Neural cell (in vitro differentiated cells): ENCODE results near the gene TMEM9. TPM values are rescaled to one million over a fixed set of nuclear protein-coding genes. Genes with fewer than 3 reads are reported as not detected.

ENCODE experiments used
- H2AFZ ChIP-seq: fragments of 200-600, 300-800 bp; sonication (generic), shearing (Covaris generic); 2 replicates; pipeline ENCODE4 v1.6.0; 2014; ENCODE audit warnings: low read depth, mild to moderate bottlenecking, antibody characterized with exemption, low read length, moderate library complexity
- H3F3A ChIP-seq: fragments of 200-600 bp; shearing (Covaris generic); 2 replicates; pipeline ENCODE4 v1.6.1; 2016; ENCODE audit warnings: mild to moderate bottlenecking, moderate library complexity, mixed read lengths, antibody characterized with exemption, low read length; ENCODE audit not compliant: insufficient read depth, poor library complexity, severe bottlenecking
- H3K27ac ChIP-seq: fragments of 200-600, 300-800 bp; sonication (generic), shearing (Covaris generic); 2 replicates; pipeline ENCODE4 v1.5.1; 2014; ENCODE audit warnings: mild to moderate bottlenecking, low read length, moderate library complexity
- H3K27me3 ChIP-seq: fragments of 300-800, 200-600 bp; sonication (generic), shearing (Covaris generic); 2 replicates; pipeline ENCODE4 v1.6.0; 2014; ENCODE audit warnings: mild to moderate bottlenecking, low read depth, low read length, moderate library complexity; ENCODE audit not compliant: insufficient read depth
- H3K36me3 ChIP-seq: fragments of 300-800, 200-600 bp; sonication (generic), shearing (Covaris generic); 2 replicates; pipeline ENCODE4 v1.5.1; 2014; ENCODE audit warnings: mild to moderate bottlenecking, antibody characterized with exemption, low read length, moderate library complexity; ENCODE audit not compliant: insufficient read depth
- H3K4me2 ChIP-seq: fragments of 300-800, 200-600 bp; sonication (generic), shearing (Covaris generic); 2 replicates; pipeline ENCODE4 v1.6.0; 2014; ENCODE audit warnings: mild to moderate bottlenecking, low read length
- H3K4me3 ChIP-seq: fragments of 300-800, 200-600 bp; sonication (generic), shearing (Covaris generic); 2 replicates; pipeline ENCODE4 v1.5.1; 2014; ENCODE audit warnings: mild to moderate bottlenecking, low read length, moderate library complexity
- H3K79me2 ChIP-seq: fragments of 200-600 bp; shearing (Covaris generic); replicated peaks from 2 replicates; pipeline ENCODE4 v1.6.0; 2014; ENCODE audit warnings: mild to moderate bottlenecking, low read length, moderate library complexity; ENCODE audit not compliant: insufficient read depth
- H3K9ac ChIP-seq: fragments of 300-800, 200-600 bp; sonication (generic), shearing (Covaris generic); 2 replicates; pipeline ENCODE4 v1.6.1; 2016; ENCODE audit warnings: mild to moderate bottlenecking, low read length, mixed read lengths
- H3K9me2 ChIP-seq: fragments of 200-600 bp; shearing (Covaris generic); 2 replicates; pipeline ENCODE4 v1.6.1; 2016; ENCODE audit warnings: mild to moderate bottlenecking, low read length, mixed read lengths; ENCODE audit not compliant: insufficient read depth
- H3K9me3 ChIP-seq: fragments of 200-600, 300-800 bp; sonication (generic), shearing (Covaris generic); 2 replicates; pipeline ENCODE4 v1.6.1; 2016; ENCODE audit warnings: mild to moderate bottlenecking, mixed run types, low read length, moderate library complexity, mixed read lengths
- H4K20me1 ChIP-seq: fragments of 200-600 bp; shearing (Covaris generic); 2 replicates; pipeline ENCODE4 v1.6.1; 2016; ENCODE audit warnings: mild to moderate bottlenecking, mixed run types; ENCODE audit not compliant: insufficient read depth
- CTCF ChIP-seq: fragments of 450-650 bp; IDR thresholded peaks from 2 replicates; pipeline ENCODE4 v1.5.1; 2014; ENCODE audit warnings: antibody characterized with exemption, mild to moderate bottlenecking, moderate library complexity; ENCODE audit not compliant: poor library complexity, severe bottlenecking
- EP300 ChIP-seq: fragments of 450-650 bp; conservative IDR thresholded peaks from 2 replicates; pipeline ENCODE4 v1.6.1; 2014; ENCODE audit warnings: antibody characterized with exemption, mild to moderate bottlenecking, moderate library complexity; ENCODE audit not compliant: poor library complexity, severe bottlenecking
- EZH2 ChIP-seq: fragments of 200-600, 300-800 bp; shearing (Covaris generic), sonication (generic); IDR thresholded peaks from 2 replicates; pipeline ENCODE4 v1.6.1; 2014; ENCODE audit warnings: antibody characterized with exemption, low read length, borderline replicate concordance, mild to moderate bottlenecking; ENCODE audit not compliant: insufficient read depth, poor library complexity, severe bottlenecking
- MXI1 ChIP-seq: fragments of 450-650 bp; conservative IDR thresholded peaks from 2 replicates; pipeline ENCODE4 v1.6.1; 2014; ENCODE audit warnings: antibody characterized with exemption, mild to moderate bottlenecking; ENCODE audit not compliant: poor library complexity, severe bottlenecking
- POLR2AphosphoS5 ChIP-seq: IDR thresholded peaks from 2 replicates; pipeline ENCODE4 v1.6.1; 2012
- RAD21 ChIP-seq: fragments of 450-650 bp; conservative IDR thresholded peaks from 2 replicates; pipeline ENCODE4 v1.6.1; 2014; ENCODE audit warnings: antibody characterized with exemption, mild to moderate bottlenecking, moderate library complexity
- SMC3 ChIP-seq: fragments of 450-650 bp; conservative IDR thresholded peaks from 2 replicates; pipeline ENCODE4 v1.6.1; 2014; ENCODE audit warnings: antibody characterized with exemption, mild to moderate bottlenecking, moderate library complexity; ENCODE audit not compliant: poor library complexity
- TAF1 ChIP-seq: IDR thresholded peaks from 2 replicates; pipeline ENCODE4 v1.6.1; 2012; ENCODE audit warnings: low read depth
- polyA plus RNA-seq: library from polyadenylated mRNA; depleted of rRNA; stranded (reverse); fragments of >200 nt; gene quantifications from 2 replicates; pipeline ENCODE4 v1.2.3, GENCODE V29; 2014
- TF ChIP-seq, protein P1 (sequence below): IDR thresholded peaks from 2 replicates; pipeline ENCODE4 v1.6.1; 2012; ENCODE audit warnings: borderline replicate concordance

The TMEM9 gene
- polyA plus RNA-seq, 1 donor from 2014 or later = 182 TPM

GRCh38 chr1:201108614-201109013, 45.7 kb downstream of the TMEM9 start:
- TF ChIP-seq RAD21 = peak; percentile 64
- peak; percentile 92 for TF ChIP-seq EP300
- TF ChIP-seq TAF1 = no peak
- TF ChIP-seq SMC3 = peak; percentile 64
- peak; percentile 79 for TF ChIP-seq POLR2AphosphoS5
- TF ChIP-seq, protein P1, sequence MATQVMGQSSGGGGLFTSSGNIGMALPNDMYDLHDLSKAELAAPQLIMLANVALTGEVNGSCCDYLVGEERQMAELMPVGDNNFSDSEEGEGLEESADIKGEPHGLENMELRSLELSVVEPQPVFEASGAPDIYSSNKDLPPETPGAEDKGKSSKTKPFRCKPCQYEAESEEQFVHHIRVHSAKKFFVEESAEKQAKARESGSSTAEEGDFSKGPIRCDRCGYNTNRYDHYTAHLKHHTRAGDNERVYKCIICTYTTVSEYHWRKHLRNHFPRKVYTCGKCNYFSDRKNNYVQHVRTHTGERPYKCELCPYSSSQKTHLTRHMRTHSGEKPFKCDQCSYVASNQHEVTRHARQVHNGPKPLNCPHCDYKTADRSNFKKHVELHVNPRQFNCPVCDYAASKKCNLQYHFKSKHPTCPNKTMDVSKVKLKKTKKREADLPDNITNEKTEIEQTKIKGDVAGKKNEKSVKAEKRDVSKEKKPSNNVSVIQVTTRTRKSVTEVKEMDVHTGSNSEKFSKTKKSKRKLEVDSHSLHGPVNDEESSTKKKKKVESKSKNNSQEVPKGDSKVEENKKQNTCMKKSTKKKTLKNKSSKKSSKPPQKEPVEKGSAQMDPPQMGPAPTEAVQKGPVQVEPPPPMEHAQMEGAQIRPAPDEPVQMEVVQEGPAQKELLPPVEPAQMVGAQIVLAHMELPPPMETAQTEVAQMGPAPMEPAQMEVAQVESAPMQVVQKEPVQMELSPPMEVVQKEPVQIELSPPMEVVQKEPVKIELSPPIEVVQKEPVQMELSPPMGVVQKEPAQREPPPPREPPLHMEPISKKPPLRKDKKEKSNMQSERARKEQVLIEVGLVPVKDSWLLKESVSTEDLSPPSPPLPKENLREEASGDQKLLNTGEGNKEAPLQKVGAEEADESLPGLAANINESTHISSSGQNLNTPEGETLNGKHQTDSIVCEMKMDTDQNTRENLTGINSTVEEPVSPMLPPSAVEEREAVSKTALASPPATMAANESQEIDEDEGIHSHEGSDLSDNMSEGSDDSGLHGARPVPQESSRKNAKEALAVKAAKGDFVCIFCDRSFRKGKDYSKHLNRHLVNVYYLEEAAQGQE = peak; percentile 95
- peak; percentile 47 for TF ChIP-seq MXI1
- no peak for TF ChIP-seq CTCF
- TF ChIP-seq EZH2 = no peak
- Histone ChIP-seq H4K20me1 (no peaks in the 10 kb centered on the region), H3K27me3 (no peaks in the 10 kb centered on the region), H3K36me3 (no peaks in the 10 kb centered on the region), H3F3A (peaks cover 3% of the 10 kb centered on the region), H3K9me2 (no peaks in the 10 kb centered on the region), H3K9me3 (no peaks in the 10 kb centered on the region), H2AFZ (no peak overlapping the region), H3K9ac (peak overlapping the region; percentile 63), H3K79me2 (no peaks in the 10 kb centered on the region), H3K4me3 (peak overlapping the region; percentile 40), H3K4me2 (peak overlapping the region; percentile 50), H3K27ac (peak overlapping the region; percentile 94)

DNA sequence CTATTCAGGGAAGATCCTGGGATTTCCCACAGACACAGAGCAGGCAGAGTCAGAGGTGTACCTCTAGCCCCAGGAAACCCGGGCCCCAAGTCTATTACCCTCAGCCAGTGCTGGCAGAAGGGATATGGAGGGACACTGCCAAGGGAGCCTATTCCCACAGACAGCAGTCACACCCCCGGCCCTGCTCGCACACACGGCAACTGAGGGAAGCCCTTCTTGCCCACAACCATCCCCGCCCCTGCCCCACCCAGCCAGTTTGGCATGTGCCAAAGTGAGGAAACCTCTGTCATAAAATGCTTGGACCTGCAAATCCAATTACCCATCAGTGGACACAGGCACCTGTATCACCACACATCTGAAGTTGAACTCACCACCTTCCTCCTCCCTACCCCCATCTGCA, 48.6 kb downstream of the TMEM9 start:
- H3K9ac ChIP-seq = no peak overlapping the region
- no peaks in the 10 kb centered on the region for H4K20me1 ChIP-seq
- no peaks in the 10 kb centered on the region for H3K79me2 ChIP-seq
- no peak overlapping the region for H3K27ac ChIP-seq
- no peaks in the 10 kb centered on the region for H3K36me3 ChIP-seq
- no peak for TF ChIP-seq TAF1
- no peak for TF ChIP-seq RAD21
- no peak for TF ChIP-seq SMC3
- no peak for TF ChIP-seq CTCF
- no peak for TF ChIP-seq MXI1
- TF ChIP-seq POLR2AphosphoS5 = no peak
- TF ChIP-seq, protein P1 = no peak
- no peak for TF ChIP-seq EZH2
- TF ChIP-seq EP300 = no peak
- no peak overlapping the region for H3K4me2 ChIP-seq
- H3K27me3 ChIP-seq = no peaks in the 10 kb centered on the region
- no peaks in the 10 kb centered on the region for H3K9me3 ChIP-seq
- no peak overlapping the region for H2AFZ ChIP-seq
- H3K9me2 ChIP-seq = no peaks in the 10 kb centered on the region
- H3F3A ChIP-seq = peaks cover 3% of the 10 kb centered on the region
- no peak overlapping the region for H3K4me3 ChIP-seq
